Skeletal muscle cell (primary cell): ENCODE measurements around the gene SHISA8.
"Not testable (repeated sequence)": the region's sequence is repeated elsewhere in the genome, so short reads cannot be mapped to it uniquely, and the experiment has no call there.

Source experiments
- DNase-seq: peaks from one replicate; pipeline ENCODE4 v3.0.0-alpha.2; 2010; ENCODE audit warnings: low read depth
- H3K4me3 ChIP-seq: 2 replicates; pipeline ENCODE4 v1.5.1; 2011; ENCODE audit warnings: low read depth, mild to moderate bottlenecking, control low read depth, low read length, moderate library complexity

SHISA8 gene

DNA sequence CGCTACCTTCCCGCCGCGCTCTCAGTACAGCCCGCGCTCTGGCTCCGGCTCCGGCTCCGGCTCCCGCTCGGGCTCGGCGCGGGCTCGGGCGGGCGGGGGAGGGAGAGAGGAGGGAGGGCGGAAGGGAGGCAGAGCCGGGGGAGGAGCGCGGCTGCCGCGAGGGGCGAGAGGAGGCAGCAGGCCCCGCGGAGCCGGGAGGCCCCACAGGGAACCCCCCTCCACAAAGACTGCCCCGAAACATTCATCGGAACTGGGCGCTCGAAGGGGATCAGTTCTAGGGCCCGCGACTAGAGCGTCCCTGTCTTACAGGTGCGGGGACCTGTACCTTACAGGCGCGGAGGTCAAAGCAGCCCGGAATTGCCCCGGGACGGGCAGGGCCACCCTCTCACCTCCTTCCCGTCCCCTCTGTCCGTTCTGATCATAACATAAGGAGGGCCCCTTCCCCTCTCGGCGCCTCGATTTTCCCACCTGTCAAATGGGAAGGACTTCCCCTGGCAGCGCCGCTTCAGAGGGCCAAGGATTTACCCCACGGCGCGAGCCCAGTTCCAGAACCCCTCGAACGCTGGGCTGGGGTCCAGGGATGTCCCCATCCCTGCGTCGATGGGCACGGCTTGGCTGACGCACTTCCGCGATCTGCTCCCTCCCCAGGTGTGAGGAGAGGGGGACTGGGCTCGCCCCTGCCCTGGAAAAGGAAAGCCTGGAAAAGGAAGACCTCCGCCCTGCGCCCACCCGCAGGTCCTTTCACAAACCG is at the start of gene SHISA8:
TSS of gene SHISA8 (minus strand) at position 40 of the 751 bp plus-strand sequence. CDS start 407 bp downstream, outside the sequence.
- peak within 1 kb of the TSS; percentile 9 for H3K4me3 ChIP-seq
- no peak for DNase-seq

DNA sequence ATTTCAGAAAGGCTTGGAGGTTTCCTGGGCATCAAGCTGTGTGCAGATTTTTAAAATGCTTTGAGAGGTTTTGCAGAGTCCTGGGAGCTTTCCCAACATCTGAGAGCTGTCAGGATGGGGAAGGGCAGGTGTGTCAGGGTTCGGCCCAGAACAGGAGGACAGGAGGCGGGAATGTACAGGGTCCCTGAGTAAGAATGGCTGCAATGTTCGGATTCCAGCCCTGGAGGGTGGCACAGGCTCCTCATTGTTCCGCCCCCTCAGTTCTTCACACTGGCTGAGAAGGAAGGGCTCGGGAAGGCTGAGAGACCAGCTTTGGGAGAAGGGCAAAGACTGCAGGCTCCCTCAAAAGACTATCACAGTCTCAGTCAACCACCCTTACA is 49.2 kb upstream of the SHISA8 start:
- H3K4me3 ChIP-seq, result no peak overlapping the region
- no peak for DNase-seq

DNA sequence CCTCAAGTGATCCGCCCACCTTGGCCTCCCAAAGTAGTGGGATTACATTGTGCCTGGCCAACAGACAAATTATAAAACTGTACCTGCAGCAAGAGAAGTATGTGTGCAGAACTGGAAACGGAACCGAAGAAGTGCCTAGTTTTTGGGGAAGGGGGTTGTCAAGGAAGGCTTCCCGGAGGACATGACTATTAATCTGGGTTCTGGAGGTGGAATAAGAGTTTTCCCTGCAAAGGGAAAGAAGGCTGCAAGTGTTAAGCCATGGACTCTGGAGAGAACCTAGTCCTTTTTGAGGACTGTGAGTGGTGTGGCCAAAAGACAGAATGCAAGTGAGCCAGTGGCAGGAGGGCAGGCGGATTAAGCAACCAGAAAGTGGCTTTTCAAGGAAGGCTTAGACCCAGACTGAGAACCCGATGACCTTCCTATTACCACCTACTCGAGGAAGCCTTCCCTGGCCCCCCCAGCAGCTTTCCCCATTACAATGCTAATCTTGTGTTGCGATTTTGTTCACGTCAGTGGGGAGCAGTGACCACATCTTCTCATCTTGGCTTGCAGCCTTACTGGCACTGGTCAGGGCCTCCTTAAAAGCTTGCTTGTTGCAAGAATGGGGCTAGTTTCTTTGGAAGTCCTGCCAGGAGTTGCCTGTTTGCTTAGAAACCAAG is 48.7 kb upstream of the SHISA8 start:
- DNase-seq, result peak; percentile 14
- H3K4me3 ChIP-seq, result no peak overlapping the region

DNA sequence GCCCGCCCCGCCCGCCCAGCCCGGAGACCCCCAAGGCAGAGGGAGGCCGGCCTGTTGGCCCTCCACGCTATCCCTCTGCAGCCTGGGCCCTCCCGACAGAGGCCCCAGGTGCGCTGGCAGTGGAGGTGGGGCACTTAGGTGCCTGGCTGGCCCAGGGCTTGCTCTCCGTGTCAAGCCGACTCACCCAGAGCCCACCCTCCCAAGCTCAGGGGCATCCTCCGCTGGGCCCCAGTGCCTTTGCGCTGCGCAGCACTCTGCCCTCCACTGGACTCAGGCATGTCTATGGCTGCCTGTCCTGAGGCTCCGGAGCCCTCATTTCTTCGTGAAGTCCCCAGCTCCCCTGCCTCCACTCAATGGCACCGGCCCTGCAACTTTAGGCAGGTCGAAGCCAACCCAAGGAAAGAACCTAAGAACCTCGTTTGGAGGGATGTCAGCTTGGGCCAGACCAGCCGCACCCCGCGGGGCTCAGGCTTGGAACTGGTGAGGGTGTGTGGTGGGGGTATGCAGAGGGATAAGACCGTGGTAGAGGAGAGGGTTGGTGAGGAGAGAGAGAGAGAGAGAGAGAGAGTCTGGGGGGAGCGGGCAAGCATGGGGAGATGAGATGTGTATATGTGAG is 43.2 kb upstream of the SHISA8 start:
- no peak overlapping the region for H3K4me3 ChIP-seq
- no peak for DNase-seq

DNA sequence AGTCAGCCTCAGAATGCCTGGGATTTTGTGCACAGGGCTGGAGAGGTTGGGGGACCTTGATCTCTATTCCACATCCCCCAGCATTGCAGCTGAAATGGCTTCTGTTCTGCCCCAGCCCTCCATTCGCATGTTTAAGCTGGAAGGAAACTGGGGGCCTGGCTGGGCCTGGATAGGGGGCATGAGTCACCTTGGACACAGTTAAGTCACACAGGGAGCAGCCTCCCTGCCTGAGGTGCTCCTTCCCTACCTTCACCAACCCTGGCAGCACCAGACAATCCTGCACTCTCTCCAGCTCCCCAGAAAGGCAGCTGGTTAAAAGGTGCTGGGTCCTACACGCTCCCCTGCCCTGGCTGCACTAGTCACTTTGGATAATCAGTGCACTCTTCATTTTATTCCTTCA is 37.8 kb upstream of the SHISA8 start:
- no peak for DNase-seq
- no peak overlapping the region for H3K4me3 ChIP-seq

DNA sequence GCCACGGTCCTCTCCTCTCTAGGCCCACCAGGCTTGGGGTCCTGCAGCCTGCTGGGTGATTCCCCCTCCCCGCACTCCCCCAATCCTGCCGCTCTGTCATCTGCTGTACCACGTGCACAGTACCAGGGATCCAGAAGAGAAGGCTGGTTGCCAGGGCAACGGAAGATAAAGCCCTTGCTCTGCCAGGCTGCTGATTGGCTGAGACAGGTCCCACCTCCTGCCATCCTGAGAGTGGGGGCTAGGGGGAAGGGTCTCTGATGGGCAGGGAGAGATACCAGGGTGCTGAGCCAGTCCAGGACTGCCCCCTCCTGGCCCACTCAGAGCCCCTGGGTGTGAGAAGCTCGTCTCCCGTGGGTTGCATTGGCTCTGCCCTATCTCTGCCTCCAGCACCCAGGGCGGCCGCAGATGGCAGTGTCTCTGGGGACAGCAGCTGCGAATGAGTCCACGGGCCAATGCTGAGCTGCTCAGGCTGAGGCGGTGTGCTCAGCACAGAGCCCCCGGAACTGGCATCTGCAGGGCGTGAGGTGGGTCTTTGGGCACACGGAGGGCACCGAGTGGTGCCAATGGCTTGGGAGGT is 37.1 kb upstream of the SHISA8 start, which contains the start of gene SMIM45:
TSS of gene SMIM45 (plus strand) at position 253 of the 577 bp plus-strand sequence.
- no peak within 1 kb of the TSS for H3K4me3 ChIP-seq
- DNase-seq, result no peak

DNA sequence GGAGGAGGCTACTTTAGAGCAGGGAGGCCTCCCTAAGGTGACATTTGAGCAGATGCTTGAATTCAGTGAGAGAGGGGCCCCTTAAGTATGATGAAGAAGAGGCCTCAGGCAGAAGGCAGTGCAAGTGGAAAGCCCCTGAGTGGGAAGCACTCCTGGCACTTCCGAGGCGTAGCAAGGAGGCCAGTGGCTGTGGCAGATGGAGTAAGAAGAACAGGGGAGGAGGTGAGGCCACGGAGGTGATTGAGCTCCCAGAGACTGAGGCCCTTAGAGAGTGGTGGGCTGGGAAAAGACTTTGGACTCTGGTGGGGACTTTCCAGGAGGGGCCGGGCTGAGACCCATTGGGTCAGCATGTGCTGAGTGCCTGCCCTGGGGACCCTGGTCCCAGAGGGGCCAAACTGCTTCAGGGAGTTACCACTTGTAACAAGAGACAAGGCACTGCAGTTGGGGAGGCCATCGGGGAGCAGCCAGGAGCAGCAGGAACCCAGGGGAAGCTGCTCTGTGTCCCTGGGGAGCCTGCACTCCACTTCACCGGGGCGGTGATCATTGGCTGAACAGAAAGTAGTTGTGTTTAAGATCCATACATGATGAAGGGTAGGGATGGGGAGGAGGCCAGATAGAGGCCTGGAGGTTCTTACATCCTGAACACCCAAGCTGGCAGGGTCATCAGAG is 34.6 kb upstream of the SHISA8 start:
- no peak overlapping the region for H3K4me3 ChIP-seq
- DNase-seq, result no peak

DNA sequence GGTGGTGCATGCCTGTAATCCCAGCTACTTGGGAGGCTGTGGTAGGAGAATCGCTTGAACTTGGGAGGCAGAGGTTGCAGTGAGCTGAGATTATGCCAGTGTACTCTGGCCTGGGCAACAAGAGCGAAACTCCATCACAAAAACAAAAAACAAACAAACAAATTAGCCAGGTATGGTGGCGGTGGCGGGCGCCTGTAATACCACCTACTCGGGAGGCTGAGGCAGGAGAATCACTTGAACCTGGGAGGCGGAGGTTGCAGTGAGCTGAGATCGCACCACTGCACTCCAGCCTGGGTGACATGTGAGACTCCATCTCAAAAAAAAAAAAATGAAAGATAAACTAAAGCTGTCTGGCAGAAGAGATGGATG is 34.0 kb upstream of the SHISA8 start:
- DNase-seq, H3K4me3 ChIP-seq: not testable (repeated sequence)

DNA sequence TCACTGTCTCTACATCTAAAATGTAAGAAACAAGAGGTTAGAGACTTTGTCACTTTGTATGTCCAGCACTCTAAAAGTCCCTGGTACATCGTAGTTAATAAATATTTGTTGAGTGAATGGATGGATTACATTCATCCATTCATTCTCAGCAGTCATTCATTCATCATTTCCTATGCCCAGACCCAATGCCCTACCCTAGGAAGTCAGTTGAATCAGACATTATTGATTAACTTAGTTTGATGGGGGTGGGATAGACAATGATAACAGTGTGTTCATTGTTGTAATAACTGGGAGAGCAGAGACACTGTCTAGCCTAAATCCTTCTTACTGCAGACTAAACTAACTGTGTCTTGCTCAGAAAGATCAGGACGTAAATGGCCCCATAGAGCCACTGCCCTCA is 33.3 kb upstream of the SHISA8 start:
- no peak overlapping the region for H3K4me3 ChIP-seq
- no peak for DNase-seq

DNA sequence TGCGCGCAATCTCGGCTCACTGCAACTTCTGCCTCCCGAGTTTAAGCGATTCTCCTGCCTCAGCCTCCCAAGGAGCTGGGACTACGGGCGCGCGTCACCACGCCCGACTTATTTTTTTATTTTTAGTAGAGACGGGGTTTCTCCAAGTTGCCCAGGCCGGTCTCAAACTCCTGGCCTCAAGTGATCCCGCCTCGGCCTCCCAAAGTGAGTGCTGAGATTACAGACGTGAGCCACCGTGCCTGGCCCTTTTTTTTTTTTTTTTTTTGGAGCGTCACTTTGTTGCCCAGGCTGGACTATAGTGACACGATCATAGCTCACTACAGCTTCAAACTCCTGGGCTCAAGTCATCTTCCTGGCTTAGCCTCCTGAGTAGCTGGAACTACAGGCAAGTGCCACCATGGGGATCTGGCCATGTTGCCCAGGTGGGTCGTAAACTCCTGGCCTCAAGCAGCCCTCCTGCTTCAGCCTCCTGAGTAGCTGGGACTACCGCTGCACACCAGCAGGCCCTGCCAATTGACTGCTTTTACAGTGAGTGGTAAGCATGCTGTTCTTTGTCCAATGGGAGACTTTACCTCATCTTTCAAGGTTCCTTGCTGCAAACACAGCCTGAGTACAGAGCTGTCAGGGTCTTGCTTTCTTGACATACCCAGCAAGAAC is 32.7 kb upstream of the SHISA8 start:
- H3K4me3 ChIP-seq, result peak overlapping the region; percentile 82
- DNase-seq, result no peak

DNA sequence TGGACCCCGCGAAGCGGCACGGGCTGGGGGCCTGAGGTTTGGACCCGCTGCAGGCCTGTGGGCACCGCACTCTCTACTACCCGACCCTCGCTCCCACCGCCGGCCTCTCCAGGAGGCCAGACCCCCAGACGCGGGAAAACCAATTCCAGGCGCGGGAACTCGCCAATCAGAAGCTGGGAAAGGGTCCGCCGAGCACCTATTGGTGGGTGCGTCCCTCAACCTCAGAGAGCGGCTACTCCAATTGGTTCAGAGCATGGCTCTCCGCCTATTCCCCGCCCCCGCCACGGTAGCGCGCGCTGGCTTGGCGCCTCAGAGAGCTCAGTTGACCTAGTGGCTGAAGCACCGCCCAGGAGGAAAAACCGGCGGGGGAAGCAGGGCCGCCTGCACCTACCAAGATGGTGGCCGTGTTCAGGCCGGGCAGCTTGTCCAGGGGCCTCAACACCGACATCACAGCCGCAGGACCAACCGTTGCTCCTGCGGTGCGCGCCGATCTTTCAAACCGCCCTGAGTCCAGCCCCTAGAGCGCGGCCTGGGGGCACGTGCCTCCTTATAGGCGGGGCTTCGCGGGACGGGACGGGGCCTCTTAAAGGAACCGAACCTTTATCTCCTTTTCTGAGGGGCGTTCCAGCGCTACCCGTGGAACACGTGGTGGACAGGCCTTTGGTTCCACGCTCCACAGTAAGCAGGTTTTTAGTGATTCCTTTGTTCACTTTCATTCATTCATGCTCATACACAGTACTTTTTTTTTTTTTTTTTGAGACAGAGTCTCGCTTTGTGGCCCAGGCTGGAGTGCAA is 32.0 kb upstream of the SHISA8 start, which contains the start of gene CENPM:
TSS of gene CENPM (minus strand) at position 524 of the 795 bp plus-strand sequence. CDS start at position 448, 76 bp downstream.
- peak within 1 kb of the TSS; percentile 82 for H3K4me3 ChIP-seq
- peak; percentile 76 for DNase-seq

DNA sequence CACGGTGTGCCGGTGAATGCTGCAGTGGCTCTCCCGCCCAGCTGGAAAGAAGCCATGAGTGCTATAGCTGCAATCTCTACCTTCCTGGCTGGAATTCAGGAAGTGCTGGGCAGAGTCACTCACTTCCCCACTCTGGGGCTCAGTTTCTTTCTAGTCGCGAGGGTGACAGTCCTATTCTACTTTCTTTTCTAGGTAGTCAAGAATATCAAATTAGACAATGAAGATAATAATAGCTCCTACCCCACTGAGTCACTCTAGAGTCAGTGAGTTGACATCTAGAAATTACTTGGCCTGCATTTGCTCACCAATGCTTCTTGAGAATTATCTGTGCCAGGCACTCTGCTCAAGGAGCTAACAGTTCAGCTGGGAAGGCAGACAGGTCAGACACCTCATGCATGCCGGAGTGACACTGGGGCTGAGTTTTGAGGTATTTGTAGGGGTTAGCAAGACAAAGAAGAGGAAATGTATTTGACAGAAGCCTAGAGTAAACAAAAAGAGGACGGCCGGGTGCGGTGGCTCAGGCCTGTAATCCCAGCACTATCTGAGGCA is 28.9 kb upstream of the SHISA8 start:
- DNase-seq, result no peak
- no peak overlapping the region for H3K4me3 ChIP-seq

DNA sequence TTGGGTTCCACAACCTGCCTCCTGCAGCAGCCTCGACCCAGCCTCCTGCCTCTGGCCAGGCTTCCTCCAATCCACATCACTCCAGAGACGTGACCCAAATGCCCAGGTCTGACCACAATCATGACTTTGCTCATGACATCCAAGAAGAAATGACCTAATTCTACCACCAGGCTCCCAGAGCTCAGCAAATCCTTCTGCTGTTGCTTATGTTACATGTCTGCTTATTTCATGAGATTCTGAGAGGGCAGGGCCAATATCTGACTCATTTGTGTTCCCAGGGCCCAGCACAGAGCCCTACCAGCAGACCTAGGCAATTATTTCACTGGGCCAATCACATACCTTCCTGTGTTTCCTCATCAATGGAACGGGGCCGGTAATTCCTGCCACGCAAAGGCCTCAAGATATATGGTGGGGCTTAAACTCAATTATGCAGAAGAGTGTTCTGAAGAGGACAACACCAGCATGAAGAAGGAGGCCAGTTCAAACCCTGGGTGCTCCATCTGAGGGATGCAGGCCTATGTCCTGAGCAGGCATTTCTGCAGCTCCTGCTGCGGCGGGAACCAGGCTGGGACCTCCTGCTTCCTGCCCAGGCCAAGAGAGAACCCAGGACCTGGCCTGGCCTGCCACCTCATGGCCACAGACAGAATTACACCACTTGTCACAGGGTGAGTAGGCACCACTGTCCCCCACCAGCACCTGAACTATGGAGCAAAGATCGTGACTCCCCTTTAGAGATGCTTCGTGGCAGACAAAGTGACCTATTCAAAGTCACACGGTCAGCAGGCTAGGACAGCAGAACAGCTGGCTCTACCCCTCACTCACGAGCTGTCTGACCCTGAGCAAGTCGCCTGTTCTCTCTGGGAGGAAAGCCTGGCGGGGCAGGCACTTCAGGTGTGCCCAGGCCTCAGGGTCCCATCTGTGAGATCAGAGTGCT is 26.2 kb upstream of the SHISA8 start:
- no peak overlapping the region for H3K4me3 ChIP-seq
- peak; percentile 88 for DNase-seq

DNA sequence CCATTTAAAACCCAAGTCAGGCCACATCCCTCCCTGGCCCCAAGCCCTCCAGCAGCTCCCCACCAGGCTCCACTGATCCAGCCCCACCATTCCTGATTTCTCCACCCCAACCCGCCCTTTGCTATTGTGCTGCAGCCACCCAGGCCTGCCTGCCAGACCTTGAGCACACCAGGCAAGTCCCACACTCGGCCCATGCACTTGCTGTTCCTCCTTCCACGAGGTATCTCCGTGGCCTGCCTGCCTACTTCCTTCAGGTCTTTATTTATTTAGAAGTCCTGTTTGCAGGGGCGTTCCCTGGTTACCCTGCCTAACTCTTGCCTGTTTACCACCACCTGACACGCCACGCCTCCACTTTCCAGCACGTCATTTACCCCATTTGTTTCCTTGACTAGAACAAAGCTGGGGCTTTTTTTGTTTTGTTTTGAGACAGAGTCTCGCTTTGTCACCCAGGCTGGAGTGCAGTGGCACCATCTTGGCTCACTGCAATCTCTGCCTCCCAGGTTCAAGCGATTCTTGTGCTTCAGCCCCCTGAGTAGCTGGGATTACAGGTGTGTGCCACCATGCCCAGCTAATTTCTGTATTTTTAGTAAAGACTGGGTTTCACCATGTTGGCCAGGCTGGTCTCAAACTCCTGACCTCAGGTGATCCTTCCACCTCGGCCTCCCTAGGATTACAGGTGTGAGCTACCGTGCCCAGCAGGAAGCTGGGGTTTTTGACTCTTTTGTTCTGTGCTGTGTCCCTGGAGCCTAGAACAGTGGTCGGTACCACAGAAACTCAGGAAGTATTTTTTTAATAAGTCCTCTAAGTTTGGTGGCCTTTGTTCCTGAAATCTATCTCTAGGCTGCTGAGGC is 25.3 kb upstream of the SHISA8 start:
- H3K4me3 ChIP-seq, result no peak overlapping the region
- no peak for DNase-seq

DNA sequence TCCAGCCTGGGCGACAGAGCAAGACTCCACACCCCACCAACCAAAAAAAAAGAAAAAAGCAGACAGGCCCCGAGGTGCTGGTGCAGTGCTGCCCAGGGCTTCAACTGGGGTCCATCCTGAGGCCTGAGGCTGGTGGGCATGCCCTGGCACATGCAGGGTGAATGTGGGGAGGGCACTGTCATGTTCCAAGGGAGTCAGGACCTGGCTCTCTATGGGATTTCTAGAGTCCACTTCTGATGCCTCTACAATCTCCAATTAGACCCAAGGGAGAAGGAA is 22.0 kb upstream of the SHISA8 start:
- DNase-seq, result no peak
- H3K4me3 ChIP-seq, result no peak overlapping the region

DNA sequence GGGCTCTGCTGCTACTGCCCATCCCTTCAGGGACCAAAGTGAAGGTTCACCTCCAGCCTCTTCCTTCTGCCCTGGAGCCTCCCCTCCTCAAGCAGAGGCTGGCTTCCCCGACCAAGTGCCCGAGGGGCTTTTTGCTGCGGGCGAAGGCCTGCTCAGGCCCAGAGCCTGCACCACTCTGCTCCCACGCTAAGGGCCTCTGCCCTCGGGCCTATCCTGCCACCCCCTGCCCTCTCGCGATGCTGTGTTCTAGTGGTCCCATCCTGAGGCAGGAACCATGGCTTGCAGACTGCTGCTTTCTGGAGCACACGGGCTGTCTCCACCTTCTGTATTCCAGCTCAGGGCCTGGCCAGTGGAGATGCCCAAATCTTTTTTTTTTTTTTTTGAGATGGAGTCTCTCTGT is 20.6 kb upstream of the SHISA8 start:
- DNase-seq, result no peak
- H3K4me3 ChIP-seq, result no peak overlapping the region

DNA sequence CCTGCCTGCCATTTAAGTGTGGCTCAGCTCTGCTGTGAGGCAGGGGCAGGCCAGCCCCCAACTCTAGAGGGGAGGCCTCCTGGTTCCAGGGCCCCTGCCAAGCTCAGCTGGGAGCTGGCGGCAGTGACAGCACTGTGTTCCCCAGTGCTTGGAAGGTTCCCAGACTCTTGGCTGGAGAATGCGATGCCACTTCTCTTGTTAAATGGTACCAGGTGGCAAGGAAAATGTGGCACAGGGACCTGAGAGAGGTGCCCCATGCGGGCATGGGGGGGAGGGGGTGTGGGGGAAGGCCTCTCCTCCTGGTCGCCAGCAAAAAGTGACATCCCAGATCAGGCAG is 20.1 kb upstream of the SHISA8 start:
- H3K4me3 ChIP-seq, result no peak overlapping the region
- no peak for DNase-seq
